GM13976 (cell line): ENCODE measurements around the gene GPR137C.

Experiments
- DNase-seq: peaks from one replicate; pipeline ENCODE4 v3.0.0; 2012; ENCODE audit warnings: low spot score
- CTCF ChIP-seq: IDR thresholded peaks from 2 replicates; pipeline ENCODE4 v1.5.1; 2012; ENCODE audit warnings: borderline replicate concordance, mild to moderate bottlenecking; ENCODE audit not compliant: insufficient read depth; ENCODE audit errors: extremely low read depth, missing control alignments, control extremely low read depth
- in situ Hi-C: fragments of 300-500 bp; cut with MboI; formaldehyde crosslinking; loops from one replicate; pipeline ENCODE4 v1.12.0; 2022; ENCODE audit warnings: low sequenced_read_pairs, mixed read lengths, inconsistent platforms; ENCODE audit not compliant: unreplicated experiment

The GPR137C gene

GRCh38 chr14:52596861-52597260 lies 44.2 kb downstream of the GPR137C start:
- in situ Hi-C loops, result no loop called here
- DNase-seq, result no peak
- TF ChIP-seq CTCF, result no peak

GRCh38 chr14:52598568-52598967 lies 45.9 kb downstream of the GPR137C start:
- in situ Hi-C loops, result no loop called here
- no peak for TF ChIP-seq CTCF

GRCh38 chr14:52599974-52600373 lies 47.3 kb downstream of the GPR137C start:
- in situ Hi-C loops, result no loop called here
- DNase-seq, result no peak
- no peak for TF ChIP-seq CTCF

More at GRCh38 chr14:52598568-52598967, 45.9 kb downstream of the GPR137C start:
- DNase-seq, result no peak

- no peak for DNase-seq
- in situ Hi-C loops, result no loop called here
Observed at GRCh38 chr14:52602131-52602530, 49.5 kb downstream of the GPR137C start.

GRCh38 chr14:52607061-52607460 lies 54.4 kb downstream of the GPR137C start:
- no peak for DNase-seq
- in situ Hi-C loops, result no loop called here
- TF ChIP-seq CTCF, result no peak

More at GRCh38 chr14:52602131-52602530, 49.5 kb downstream of the GPR137C start:
- no peak for TF ChIP-seq CTCF

- TF ChIP-seq CTCF, result no peak
- DNase-seq, result no peak
- in situ Hi-C loops, result no loop called here
Observed at GRCh38 chr14:52609445-52610044, 56.9 kb downstream of the GPR137C start.

GRCh38 chr14:52610187-52610586 lies 57.6 kb downstream of the GPR137C start:
- in situ Hi-C loops, result no loop called here
- TF ChIP-seq CTCF, result no peak
- no peak for DNase-seq
